Measurements from ENCODE around the gene EFHC1. TPM values are rescaled to one million over a fixed set of nuclear protein-coding genes. Genes with fewer than 3 reads are reported as not detected.

The EFHC1 gene
- total and polyA plus RNA-seq, 3 donors from 2014 or later, result 41.8 to 133 (median 62.9) TPM

- Histone ChIP-seq H3K9me3 (no peaks in the 10 kb centered on the region), H3K4me3 (no peak overlapping the region), H3K36me3 (ENCODE audit: low read depth, missing control alignments) (no peaks in the 10 kb centered on the region), H3K4me1 (peaks cover 9% of the 10 kb centered on the region), H3K27ac (no peak overlapping the region), H3K27me3 (no peaks in the 10 kb centered on the region)
- intact Hi-C loops (cut with DNase I; ENCODE audit: low total_unique reads), result no loop called here
- no peak for TF ChIP-seq POLR2A (IDR thresholded peaks at IDR 0.05)
- no peak for TF ChIP-seq CTCF (IDR thresholded peaks at IDR 0.05)
- DNase-seq, result no peak
- 87 to 94% methylated on average over 8 to 11 of the region's 11 CpGs for WGBS, 2 donors
Measured at GRCh38 chr6:52499681-52500236, 79.6 kb downstream of the EFHC1 start.

GRCh38 chr6:52500238-52501129 is 80.3 kb downstream of the EFHC1 start:
- H3K27ac ChIP-seq, result no peak overlapping the region
- 81 to 85% methylated on average over 8 to 9 of the region's 9 CpGs for WGBS, 2 donors

GRCh38 chr6:52502306-52503029 is 82.3 kb downstream of the EFHC1 start:
- peaks cover 18% of the 10 kb centered on the region for H3K4me1 ChIP-seq
- no peaks in the 10 kb centered on the region for H3K36me3 ChIP-seq (ENCODE audit: low read depth, missing control alignments)
- WGBS, 2 donors, result 88 to 95% methylated on average over 20 of the region's 20 CpGs
- H3K27ac ChIP-seq, result no peak overlapping the region
- no peak overlapping the region for H3K4me3 ChIP-seq
- TF ChIP-seq POLR2A (IDR thresholded peaks at IDR 0.05) (no peak), CTCF (IDR thresholded peaks at IDR 0.05) (no peak)
- intact Hi-C loops (cut with DNase I; ENCODE audit: low total_unique reads), result no loop called here
- DNase-seq, result no peak
- no peaks in the 10 kb centered on the region for H3K27me3 ChIP-seq
- no peaks in the 10 kb centered on the region for H3K9me3 ChIP-seq

More at GRCh38 chr6:52500238-52501129, 80.3 kb downstream of the EFHC1 start:
- H3K4me3 ChIP-seq, result no peak overlapping the region
- H3K36me3 ChIP-seq (ENCODE audit: low read depth, missing control alignments), result no peaks in the 10 kb centered on the region
- no peak for DNase-seq
- no peaks in the 10 kb centered on the region for H3K27me3 ChIP-seq
- H3K4me1 ChIP-seq, result peaks cover 11% of the 10 kb centered on the region
- intact Hi-C loops (cut with DNase I; ENCODE audit: low total_unique reads), result no loop called here
- TF ChIP-seq CTCF (IDR thresholded peaks at IDR 0.05), result no peak
- no peak for TF ChIP-seq POLR2A (IDR thresholded peaks at IDR 0.05)
- no peaks in the 10 kb centered on the region for H3K9me3 ChIP-seq

- 73 to 75% methylated on average over 2 to 5 of the region's 5 CpGs for WGBS, 2 donors
- Histone ChIP-seq H3K4me1 (peaks cover 18% of the 10 kb centered on the region), H3K36me3 (ENCODE audit: low read depth, missing control alignments) (no peaks in the 10 kb centered on the region), H3K27me3 (no peaks in the 10 kb centered on the region), H3K27ac (no peak overlapping the region), H3K4me3 (no peak overlapping the region), H3K9me3 (no peaks in the 10 kb centered on the region)
- intact Hi-C loops (cut with DNase I; ENCODE audit: low total_unique reads), result no loop called here
- no peak for DNase-seq
- TF ChIP-seq CTCF (IDR thresholded peaks at IDR 0.05), result no peak
- TF ChIP-seq POLR2A (IDR thresholded peaks at IDR 0.05), result no peak
Measured at GRCh38 chr6:52503323-52503747, 83.2 kb downstream of the EFHC1 start.
